Esophagus squamous epithelium (tissue), 5 donors: ENCODE data around the gene KIAA2012. TPM values are rescaled to one million over a fixed set of nuclear protein-coding genes. Genes with fewer than 3 reads are reported as not detected.

Source experiments
- DNase-seq: peaks from one replicate; lab custom pipeline; 2025; lab: John Stamatoyannopoulos, UW
- H3K27ac ChIP-seq, 4 donors: fragments of 200-600 bp; sonication (generic); one replicate each; pipeline ENCODE4 v1.5.1; 2016 to 2019; ENCODE audit warnings: mild to moderate bottlenecking in 1 of 4
- H3K27me3 ChIP-seq, 4 donors: fragments of 200-600 bp; sonication (generic); 1 replicate in 3 of 4; 2 replicates in 1 of 4; pipeline versions ENCODE4 v1.5.1 to v1.6.0; 2017 to 2021; ENCODE audit warnings: antibody characterized with exemption in 1 of 4
- H3K36me3 ChIP-seq, 3 donors: fragments of 200-600 bp; sonication (generic); one replicate each; pipeline ENCODE4 v1.5.1; 2016 to 2019
- H3K4me1 ChIP-seq, 3 donors: fragments of 200-600 bp; sonication (generic); one replicate each; pipeline ENCODE4 v1.5.1; 2017 to 2019
- H3K4me3 ChIP-seq, 4 donors: fragments of 200-600 bp; sonication (generic); 1 replicate in 3 of 4; 2 replicates in 1 of 4; pipeline ENCODE4 v1.5.1; 2016 to 2019; ENCODE audit warnings: mild to moderate bottlenecking in 2 of 4, moderate library complexity in 1 of 4
- H3K9me3 ChIP-seq, 3 donors: fragments of 200-600 bp; sonication (generic); one replicate each; pipeline ENCODE4 v1.5.1; 2016 to 2019
- POLR2A ChIP-seq, 4 donors: fragments of 450-650 bp; IDR thresholded peaks; one replicate each; pipeline ENCODE4 v1.6.1; 2017; ENCODE audit warnings: antibody characterized with exemption in 4 of 4, mild to moderate bottlenecking in 4 of 4, moderate library complexity in 3 of 4
- WGBS, 2 donors: methylation state at CpG; one replicate each; pipeline ENCODE4 v1.1.5; 2018; 5-methylcytosine and 5-hydroxymethylcytosine counted together
- intact Hi-C: fragments of 100-400 bp; cut with DNase I; formaldehyde crosslinking; loops from one replicate; pipeline ENCODE4 v1.15.0; 2022
- total RNA-seq, 4 donors: library from RNA; depleted of rRNA; stranded (reverse); fragments of >200 nt; gene quantifications; one replicate each; pipeline ENCODE4 v1.1.0, GENCODE V29; 2016
- TF ChIP-seq, protein P1 (sequence below), 6 experiments: fragments of 450-650 bp in 4 of 6; fragments of 200-600 bp in 2 of 6; sonication (generic) in 2 of 6; IDR thresholded peaks; one replicate each; pipeline ENCODE4 v1.5.1; 2016 to 2019; ENCODE audit warnings: antibody characterized with exemption in 6 of 6, mild to moderate bottlenecking in 4 of 6, moderate library complexity in 4 of 6
- donor health status: DM: yes; HTN: yes; CAD: no.

Gene KIAA2012
- total RNA-seq, 4 donors from 2014 or later, result not detected

- Histone ChIP-seq H3K27ac (peak overlapping the region in 1 of 4 donors; percentile 53), H3K9me3 (peaks cover 0 to 3% (median 0%) of the 10 kb centered on the region in 3 donors), H3K4me1 (peaks cover 0 to 16% (median 3%) of the 10 kb centered on the region in 3 donors), H3K36me3 (no peaks in the 10 kb centered on the region), H3K27me3 (no peaks in the 10 kb centered on the region), H3K4me3 (no peak overlapping the region)
- intact Hi-C loops, result no loop called here
- 45 to 47% methylated on average over 1 of the region's 1 CpG for WGBS, 2 donors
- TF ChIP-seq POLR2A (IDR thresholded peaks at IDR 0.05), result no peak
- TF ChIP-seq, protein P1, sequence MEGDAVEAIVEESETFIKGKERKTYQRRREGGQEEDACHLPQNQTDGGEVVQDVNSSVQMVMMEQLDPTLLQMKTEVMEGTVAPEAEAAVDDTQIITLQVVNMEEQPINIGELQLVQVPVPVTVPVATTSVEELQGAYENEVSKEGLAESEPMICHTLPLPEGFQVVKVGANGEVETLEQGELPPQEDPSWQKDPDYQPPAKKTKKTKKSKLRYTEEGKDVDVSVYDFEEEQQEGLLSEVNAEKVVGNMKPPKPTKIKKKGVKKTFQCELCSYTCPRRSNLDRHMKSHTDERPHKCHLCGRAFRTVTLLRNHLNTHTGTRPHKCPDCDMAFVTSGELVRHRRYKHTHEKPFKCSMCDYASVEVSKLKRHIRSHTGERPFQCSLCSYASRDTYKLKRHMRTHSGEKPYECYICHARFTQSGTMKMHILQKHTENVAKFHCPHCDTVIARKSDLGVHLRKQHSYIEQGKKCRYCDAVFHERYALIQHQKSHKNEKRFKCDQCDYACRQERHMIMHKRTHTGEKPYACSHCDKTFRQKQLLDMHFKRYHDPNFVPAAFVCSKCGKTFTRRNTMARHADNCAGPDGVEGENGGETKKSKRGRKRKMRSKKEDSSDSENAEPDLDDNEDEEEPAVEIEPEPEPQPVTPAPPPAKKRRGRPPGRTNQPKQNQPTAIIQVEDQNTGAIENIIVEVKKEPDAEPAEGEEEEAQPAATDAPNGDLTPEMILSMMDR (IDR thresholded peaks at IDR 0.05), result no peak
- no peak for DNase-seq
Observed at GRCh38 chr2:202115479-202115971, 42.5 kb downstream of the KIAA2012 start.

- no peak for TF ChIP-seq POLR2A (IDR thresholded peaks at IDR 0.05)
- TF ChIP-seq, protein P1 (IDR thresholded peaks at IDR 0.05), result no peak
Observed at GRCh38 chr2:202116691-202117090, 43.6 kb downstream of the KIAA2012 start.

DNA sequence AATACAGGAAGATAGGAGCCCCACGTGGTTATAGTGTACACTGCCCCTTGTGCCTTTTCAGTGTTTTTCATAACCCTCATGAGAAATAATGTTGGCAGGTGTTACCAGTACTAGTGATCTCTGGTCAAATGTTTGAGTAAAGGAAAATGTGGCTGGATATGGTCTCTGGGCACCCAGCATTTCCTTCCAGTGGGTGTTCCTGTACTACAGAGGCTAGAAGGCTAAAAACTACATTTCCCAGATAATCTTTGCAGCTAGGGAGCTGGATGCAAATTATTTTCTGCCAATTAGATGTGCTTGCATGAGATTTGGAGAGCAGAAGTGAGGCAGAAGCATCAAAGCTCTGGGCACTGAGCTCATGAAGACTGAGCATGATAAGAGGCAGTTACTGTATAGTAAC is 45.1 kb downstream of the KIAA2012 start:
- Histone ChIP-seq H3K27me3 (no peaks in the 10 kb centered on the region), H3K9me3 (peaks cover 0 to 4% (median 0%) of the 10 kb centered on the region in 3 donors), H3K27ac (no peak overlapping the region), H3K4me1 (peaks cover 0 to 14% (median 2%) of the 10 kb centered on the region in 3 donors), H3K36me3 (no peaks in the 10 kb centered on the region), H3K4me3 (no peak overlapping the region)
- WGBS, 2 donors, result 61 to 67% methylated on average over 1 of the region's 1 CpG
- intact Hi-C loops, result no loop called here
- TF ChIP-seq POLR2A (IDR thresholded peaks at IDR 0.05), result no peak
- TF ChIP-seq, protein P1 (IDR thresholded peaks at IDR 0.05), result no peak
- DNase-seq, result no peak

More at GRCh38 chr2:202116691-202117090, 43.6 kb downstream of the KIAA2012 start:
- no peaks in the 10 kb centered on the region for H3K36me3 ChIP-seq
- H3K9me3 ChIP-seq, result peaks cover 0 to 4% (median 0%) of the 10 kb centered on the region in 3 donors
- H3K4me3 ChIP-seq, result no peak overlapping the region
- peaks cover 0 to 14% (median 3%) of the 10 kb centered on the region in 3 donors for H3K4me1 ChIP-seq
- no peak for DNase-seq
- peak overlapping the region in 1 of 4 donors; percentile 53 for H3K27ac ChIP-seq
- H3K27me3 ChIP-seq, result no peaks in the 10 kb centered on the region
- intact Hi-C loops, result no loop called here
- WGBS, 2 donors, result 60 to 67% methylated on average over 1 of the region's 1 CpG

DNA sequence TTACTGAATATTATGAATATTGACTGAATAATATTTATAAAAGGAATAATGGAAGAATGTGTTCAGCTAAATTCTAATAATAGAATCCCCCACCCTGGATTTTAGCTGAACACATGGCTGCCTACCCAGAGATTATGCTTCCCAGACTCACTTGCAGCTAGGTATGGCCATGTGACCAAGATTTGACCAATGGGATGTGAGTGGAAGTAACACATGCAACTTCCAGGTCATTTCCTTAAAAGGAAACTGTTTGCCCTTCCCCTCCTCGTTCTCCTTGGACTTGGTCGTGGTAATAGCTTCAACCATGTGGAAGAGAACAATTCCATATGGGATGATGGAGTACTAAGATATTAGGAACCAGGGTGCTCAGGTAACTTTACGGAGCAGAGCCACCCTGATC is 47.8 kb downstream of the KIAA2012 start:
- Histone ChIP-seq H3K9me3 (peaks cover 0 to 4% (median 0%) of the 10 kb centered on the region in 3 donors), H3K4me1 (peaks cover 0 to 5% (median 0%) of the 10 kb centered on the region in 3 donors), H3K4me3 (no peak overlapping the region), H3K27ac (no peak overlapping the region), H3K36me3 (no peaks in the 10 kb centered on the region), H3K27me3 (no peaks in the 10 kb centered on the region)
- TF ChIP-seq, protein P1 (IDR thresholded peaks at IDR 0.05), result no peak
- no peak for TF ChIP-seq POLR2A (IDR thresholded peaks at IDR 0.05)
- WGBS, 2 donors, result 84% methylated on average over 3 of the region's 3 CpGs
- no peak for DNase-seq
- intact Hi-C loops, result no loop called here

DNA sequence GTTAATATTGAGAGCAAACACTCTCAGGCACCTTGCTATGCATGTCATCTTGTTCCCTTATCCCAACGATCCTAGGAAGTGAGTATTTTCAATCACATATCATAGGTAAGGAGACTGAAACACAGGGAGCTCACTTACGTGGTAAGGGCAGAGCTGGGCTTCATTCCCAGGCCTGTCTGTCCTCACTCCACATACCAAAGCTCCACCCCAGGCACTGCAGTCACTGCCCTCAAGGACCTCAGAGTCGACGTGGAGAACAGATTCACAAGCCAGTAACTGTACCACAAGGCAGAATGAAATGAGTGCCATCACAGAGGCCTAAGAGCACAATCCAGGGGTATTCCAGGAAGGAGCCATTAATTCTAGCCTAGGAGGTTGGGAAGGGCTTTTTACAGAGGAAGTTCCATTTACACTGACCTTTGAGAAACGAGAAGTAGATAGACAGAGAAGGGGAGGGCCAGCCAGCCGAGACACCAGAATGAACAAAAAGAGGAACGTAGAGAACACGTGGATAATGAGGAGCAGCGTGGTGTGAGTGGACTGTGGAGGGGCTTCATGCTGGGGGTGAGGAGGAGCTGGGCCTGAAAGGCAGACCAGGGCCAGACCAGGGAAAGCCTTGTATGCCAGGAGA is 48.6 kb downstream of the KIAA2012 start:
- WGBS, 2 donors, result 66 to 69% methylated on average over 7 to 9 of the region's 9 CpGs
- H3K4me1 ChIP-seq, result peaks cover 0 to 5% (median 0%) of the 10 kb centered on the region in 3 donors
- H3K27ac ChIP-seq, result no peak overlapping the region
- H3K27me3 ChIP-seq, result no peaks in the 10 kb centered on the region
- no peak for TF ChIP-seq POLR2A (IDR thresholded peaks at IDR 0.05)
- TF ChIP-seq, protein P1 (IDR thresholded peaks at IDR 0.05), result no peak
- H3K36me3 ChIP-seq, result no peaks in the 10 kb centered on the region
- H3K4me3 ChIP-seq, result no peak overlapping the region
- DNase-seq, result no peak
- intact Hi-C loops, result no loop called here
- H3K9me3 ChIP-seq, result peaks cover 0 to 4% (median 0%) of the 10 kb centered on the region in 3 donors
